HG03521 (cell line): Measurements from ENCODE around the gene RAB40B.

ENCODE experiments used
- ATAC-seq: cut with Tn5 transposase; IDR thresholded peaks from one replicate; pipeline ENCODE4 v1.9.1; 2021; ENCODE audit warnings: mild to moderate bottlenecking, moderate library complexity; ENCODE audit not compliant: unreplicated experiment

The RAB40B gene

DNA sequence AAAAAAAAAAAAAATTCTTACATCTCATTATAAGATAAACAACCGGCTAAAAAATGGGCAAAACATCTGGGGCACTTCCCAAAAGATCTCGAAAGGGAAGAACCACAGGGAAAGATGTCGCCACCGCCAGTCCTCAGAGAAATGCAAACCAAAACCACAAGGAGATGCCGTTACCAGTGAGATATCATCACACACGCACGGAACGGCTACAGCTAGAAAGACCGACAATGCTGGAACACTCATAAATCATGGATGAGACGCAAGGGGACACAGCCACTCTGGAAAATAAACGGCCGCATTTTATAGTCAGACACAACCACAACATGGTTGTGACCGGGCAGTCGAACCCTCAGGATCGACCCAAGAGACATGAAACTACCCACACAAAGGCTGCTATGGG lies 74.8 kb downstream of the RAB40B start:
- no peak for ATAC-seq

GRCh38 chr17:82619641-82620040 lies 78.9 kb downstream of the RAB40B start:
- ATAC-seq, result no peak

GRCh38 chr17:82619211-82619610 lies 79.3 kb downstream of the RAB40B start:
- ATAC-seq, result no peak

DNA sequence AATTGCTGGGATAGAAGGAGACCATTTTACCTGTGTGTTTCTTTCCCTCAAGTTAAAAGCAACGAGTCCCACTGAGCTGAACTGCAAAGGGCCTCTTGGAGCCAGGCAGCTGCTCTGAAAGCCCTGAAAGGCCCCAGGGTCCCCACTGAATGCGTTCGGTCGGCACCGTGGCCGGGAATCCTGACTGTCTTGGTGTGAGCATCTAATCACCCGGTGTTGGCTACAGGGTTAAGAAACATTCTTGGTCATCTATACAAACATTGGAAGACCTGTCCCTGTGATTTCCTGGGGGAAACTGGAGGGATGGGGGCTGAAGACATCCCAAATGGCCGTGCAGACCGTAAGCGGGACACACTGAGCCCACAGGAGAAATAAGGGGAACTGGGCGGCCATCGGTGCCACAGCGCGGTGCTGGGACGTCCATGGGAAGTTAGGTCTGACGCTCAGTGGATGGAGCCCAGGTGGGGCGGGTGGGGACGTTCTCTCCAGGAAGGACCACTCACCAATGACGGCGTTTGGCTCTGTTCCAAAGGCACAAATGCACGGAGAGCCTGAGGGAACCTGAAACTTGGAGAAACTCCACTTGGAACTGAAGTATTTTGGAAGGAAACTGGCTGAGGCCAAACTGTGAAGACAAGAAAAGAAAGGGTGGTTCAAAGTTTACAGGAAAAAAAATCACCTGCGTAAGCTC lies 82.3 kb downstream of the RAB40B start:
- ATAC-seq, result no peak

DNA sequence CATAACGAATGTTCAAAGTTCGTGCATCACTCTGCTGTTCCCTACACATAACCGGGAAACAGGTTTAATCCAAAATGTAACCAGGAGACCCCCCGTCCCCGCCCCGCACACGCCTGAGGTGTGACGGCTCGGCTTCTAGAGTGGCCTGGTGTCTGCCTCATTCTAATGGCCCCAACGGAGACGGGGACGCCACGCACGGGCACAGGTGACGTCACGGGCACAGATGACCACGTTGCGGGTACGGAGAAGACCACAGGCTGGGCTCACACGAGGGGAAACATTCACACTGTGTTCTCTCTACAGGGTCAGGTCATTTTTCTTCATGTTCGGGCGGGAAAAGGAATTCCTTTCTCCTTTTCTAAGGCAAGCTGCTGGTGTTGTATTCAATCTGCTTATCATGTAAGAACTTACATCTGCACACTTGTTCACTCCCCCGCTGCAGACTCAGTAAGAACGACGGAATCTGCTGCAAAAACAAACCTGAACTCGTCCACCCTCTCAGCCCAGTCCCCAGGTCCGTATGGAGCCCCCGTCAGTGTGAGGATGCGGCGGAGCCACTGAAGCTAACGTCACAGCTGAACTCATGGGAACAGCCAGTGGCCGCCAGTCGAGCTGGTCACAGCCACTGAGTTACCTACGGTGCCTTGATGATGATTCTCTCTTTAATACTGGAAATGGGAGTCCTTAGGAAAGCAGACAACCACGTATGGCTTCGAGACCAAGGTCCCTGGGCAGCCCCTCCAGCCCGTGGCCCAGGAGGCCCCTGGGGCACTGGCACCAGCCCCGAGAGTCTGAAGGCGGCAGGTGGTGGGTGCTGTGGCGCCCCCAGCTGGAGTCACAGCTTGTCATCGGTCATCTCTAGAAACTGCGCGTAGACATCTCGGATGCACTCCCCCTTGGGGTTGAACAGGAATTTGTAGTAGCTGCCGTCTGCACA lies 83.1 kb downstream of the RAB40B start:
- no peak for ATAC-seq

GRCh38 chr17:82614095-82614631 lies 84.3 kb downstream of the RAB40B start:
- no peak for ATAC-seq

DNA sequence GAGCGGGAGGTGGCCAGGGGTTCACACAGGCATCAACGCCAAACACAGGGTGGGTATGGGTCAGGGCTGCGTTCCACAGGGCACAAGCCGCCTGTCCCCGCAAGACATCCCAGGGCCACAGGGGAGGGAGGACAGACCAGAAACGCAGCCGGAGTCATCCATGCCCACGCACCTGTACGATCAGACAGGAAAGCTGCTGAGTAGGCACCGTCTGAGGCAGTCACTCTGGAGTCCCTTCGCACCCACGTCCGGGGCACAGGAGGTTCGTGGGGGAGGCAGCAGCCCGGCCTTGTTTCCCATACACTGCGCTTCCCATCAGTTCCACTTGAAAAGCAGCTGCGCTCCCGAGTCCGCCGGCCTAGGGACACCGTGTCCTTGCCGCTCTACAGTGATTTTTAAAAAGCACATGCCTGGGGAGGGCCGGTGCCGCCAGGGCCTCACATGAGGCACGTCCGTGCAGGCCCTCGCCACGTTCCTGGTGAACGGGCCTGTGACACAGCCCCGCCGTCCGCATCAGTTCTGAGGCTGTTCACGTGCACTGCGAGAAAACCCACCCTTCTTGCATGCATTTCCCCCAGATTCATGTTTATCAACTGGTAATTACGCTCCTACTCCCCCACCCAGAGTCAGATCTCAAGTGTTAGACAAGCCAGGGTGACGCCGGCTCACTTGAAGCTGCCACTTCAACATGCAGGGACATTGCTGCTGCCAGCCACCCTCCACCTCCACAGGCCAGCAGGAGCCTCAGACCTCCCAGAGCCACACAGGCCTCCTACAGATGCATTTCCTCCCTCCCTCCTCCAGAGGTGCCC lies 85.0 kb downstream of the RAB40B start:
- ATAC-seq, result no peak

GRCh38 chr17:82611140-82612058 lies 87.1 kb downstream of the RAB40B start:
- no peak for ATAC-seq

DNA sequence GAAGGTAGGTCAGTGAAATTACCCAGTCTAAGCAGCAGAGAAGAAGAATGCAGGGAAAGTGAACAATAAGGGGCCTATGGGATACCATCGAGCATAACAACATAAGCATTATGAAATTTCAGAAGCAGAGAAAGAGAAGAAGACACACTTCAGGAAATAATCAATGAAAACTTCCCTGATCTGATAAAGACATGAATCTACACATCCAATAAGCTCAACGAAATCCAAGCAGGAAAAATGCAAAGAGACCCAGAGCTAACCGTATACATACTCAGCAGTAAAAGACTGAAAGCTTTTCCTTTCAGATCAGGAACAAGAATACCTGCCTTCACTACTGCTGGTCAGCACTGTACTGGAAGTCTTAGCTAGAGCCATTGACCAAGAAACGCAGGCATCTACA lies 88.8 kb downstream of the RAB40B start:
- ATAC-seq, result no peak

DNA sequence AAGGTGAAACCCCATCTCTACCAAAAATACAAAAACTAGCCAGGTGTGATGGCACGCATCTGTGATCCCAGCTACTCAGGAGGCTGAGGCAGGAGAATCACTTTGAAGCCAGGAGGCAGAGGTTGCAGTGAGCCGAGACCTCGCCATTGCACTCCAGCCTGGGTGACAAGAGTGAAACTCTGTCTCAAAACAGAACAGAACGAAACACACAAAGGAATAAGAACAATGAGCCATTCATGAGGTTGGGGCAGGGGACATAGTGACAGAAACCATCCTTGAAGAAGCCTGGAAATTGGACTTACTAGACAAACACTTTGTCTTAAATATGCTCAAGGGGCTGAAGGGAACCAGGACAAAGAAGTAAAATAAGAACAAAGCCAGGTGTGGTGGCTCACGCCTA lies 89.7 kb downstream of the RAB40B start:
- no peak for ATAC-seq

GRCh38 chr17:82605939-82606600 lies 92.4 kb downstream of the RAB40B start:
- ATAC-seq, result no peak
